ENCODE measurements around the gene METRN.

- TF ChIP-seq CTCF (IDR thresholded peaks at IDR 0.05) (no peak), POLR2AphosphoS5 (IDR thresholded peaks at IDR 0.05) (peak in 1 of 3 donors; percentile 46)
These were observed 4.0 kb downstream of the METRN start for GRCh38 chr16:718922-719321.

All from transverse colon (tissue), 4 donors.